Endothelial cell of umbilical vein (primary cell): Measurements from ENCODE around the gene LRP5. TPM values are rescaled to one million over a fixed set of nuclear protein-coding genes. Genes with fewer than 3 reads are reported as not detected.

ENCODE experiments used
- BruUV-seq: library from RNA; stranded (reverse); fragments of 400-500 nt; replicated peaks from 2 replicates; lab custom pipeline; 2021; lab: Mats Ljungman, UMichigan
- CTCF ChIA-PET: fragments of 300-600, 350-600 bp; sonication (Branson Sonifier 250); formaldehyde crosslinking; loops from one replicate; lab custom pipeline; 2021; ENCODE audit warnings: antibody characterized with exemption, inconsistent platforms; lab: Charles Lee
- POLR2A ChIA-PET: fragments of 300-600, 350-600 bp; sonication (Branson Sonifier 250); formaldehyde crosslinking; loops from one replicate; lab custom pipeline; 2021; ENCODE audit warnings: antibody characterized with exemption, inconsistent platforms; lab: Charles Lee
- DNase-seq: peaks from one replicate; pipeline ENCODE4 v3.0.0-alpha.2; 2011; ENCODE audit warnings: low read depth, low spot score
- FAIRE-seq: peaks from 2 replicates; lab custom pipeline; 2011; peaks lifted over from hg19 to GRCh38; lab: Jason Lieb, UNC
- H2AFZ ChIP-seq: 2 replicates; pipeline ENCODE4 v1.6.0; 2012; ENCODE audit warnings: low read depth, low read length, control low read depth, inconsistent platforms
- H3K27ac ChIP-seq: 2 replicates; pipeline ENCODE4 v1.5.1; 2011; ENCODE audit warnings: low read depth, mild to moderate bottlenecking, control low read depth, low read length, moderate library complexity; ENCODE audit not compliant: insufficient read depth
- H3K27me3 ChIP-seq, 2 experiments: 2 replicates each; pipeline versions ENCODE4 v1.6.0 to v1.6.1; 2011; ENCODE audit warnings: low read length in 2 of 2, mixed read lengths in 1 of 2; ENCODE audit not compliant: control insufficient read depth in 2 of 2, insufficient read depth in 2 of 2
- H3K36me3 ChIP-seq, 2 experiments: 2 replicates in 1 of 2; 3 replicates in 1 of 2; pipeline ENCODE4 v1.5.1; 2011; ENCODE audit warnings: low read length in 2 of 2, mild to moderate bottlenecking in 1 of 2, moderate library complexity in 1 of 2; ENCODE audit not compliant: control insufficient read depth in 2 of 2, insufficient read depth in 2 of 2; ENCODE audit errors: extremely low read depth in 1 of 2
- H3K4me1 ChIP-seq: 3 replicates; pipeline ENCODE4 v1.5.1; 2011; ENCODE audit warnings: mild to moderate bottlenecking, low read length; ENCODE audit not compliant: control insufficient read depth, insufficient read depth; ENCODE audit errors: extremely low read depth
- H3K4me2 ChIP-seq: 2 replicates; pipeline ENCODE4 v1.6.1; 2011; ENCODE audit warnings: low read length, control low read depth, mixed read lengths; ENCODE audit not compliant: insufficient read depth
- H3K4me3 ChIP-seq, 3 experiments: fragments of 200-600 bp in 1 of 3; sonication (generic), shearing (Covaris generic) in 1 of 3; replicated peaks in 1 of 3; 2 replicates each; pipeline ENCODE4 v1.5.1; 2011 to 2016; ENCODE audit warnings: control low read depth in 3 of 3, low read length in 3 of 3, mild to moderate bottlenecking in 2 of 3, inconsistent platforms in 1 of 3, low read depth in 1 of 3, moderate library complexity in 1 of 3; ENCODE audit not compliant: insufficient read depth in 1 of 3
- H3K79me2 ChIP-seq: 2 replicates; pipeline ENCODE4 v1.6.0; 2012; ENCODE audit warnings: low read length, inconsistent platforms; ENCODE audit not compliant: control insufficient read depth, insufficient read depth
- H3K9ac ChIP-seq: replicated peaks from 2 replicates; pipeline ENCODE3; 2011; ENCODE audit warnings: low read length, control low read depth; ENCODE audit not compliant: insufficient read depth; ENCODE audit errors: extremely low read depth
- H3K9me1 ChIP-seq: replicated peaks from 3 replicates; pipeline ENCODE4 v1.6.0; 2011; ENCODE audit warnings: mild to moderate bottlenecking, low read length; ENCODE audit not compliant: control insufficient read depth, insufficient read depth; ENCODE audit errors: extremely low read depth
- H3K9me3 ChIP-seq: replicated peaks from 2 replicates; pipeline ENCODE4 v1.5.1; 2012; ENCODE audit warnings: low read length, inconsistent platforms; ENCODE audit not compliant: control insufficient read depth, insufficient read depth
- H4K20me1 ChIP-seq: replicated peaks from 2 replicates; pipeline ENCODE3; 2011; ENCODE audit warnings: mild to moderate bottlenecking, low read length; ENCODE audit not compliant: control insufficient read depth, insufficient read depth; ENCODE audit errors: extremely low read depth
- GATA2 ChIP-seq: IDR thresholded peaks from 2 replicates; pipeline ENCODE4 v1.7.0; 2011; ENCODE audit warnings: low read depth, mild to moderate bottlenecking, moderate library complexity, mixed read lengths, low read length; ENCODE audit not compliant: insufficient read length, insufficient read depth
- JUN ChIP-seq: IDR thresholded peaks from 2 replicates; pipeline ENCODE4 v1.6.1; 2011; ENCODE audit warnings: borderline replicate concordance, low read depth; ENCODE audit not compliant: insufficient read length, insufficient read depth
- MYC ChIP-seq: IDR thresholded peaks from one replicate; pipeline ENCODE4 v1.6.1; 2011; ENCODE audit warnings: mild to moderate bottlenecking, low read depth, low read length
- POLR2A ChIP-seq: IDR thresholded peaks from 2 replicates; pipeline ENCODE4 v1.6.1; 2012; ENCODE audit warnings: low read depth, mild to moderate bottlenecking, control low read depth, low read length
- POLR2AphosphoS5 ChIP-seq: IDR thresholded peaks from 2 replicates; pipeline ENCODE4 v1.6.1; 2012; ENCODE audit warnings: low read depth, mild to moderate bottlenecking, control low read depth, low read length, moderate library complexity; ENCODE audit not compliant: insufficient read depth
- dilution Hi-C: fragments of 300-500 bp; cut with MboI; formaldehyde crosslinking; loops from one replicate; pipeline ENCODE4 v1.15.0; 2019; ENCODE audit warnings: low sequenced_read_pairs; ENCODE audit not compliant: extremely low pct_ligation_motif_present
- intact Hi-C: fragments of 100-400 bp; cut with micrococcal nuclease; formaldehyde crosslinking; loops from one replicate; pipeline ENCODE4 v1.10.0; 2022
- polyA plus RNA-seq, 4 experiments: library from polyadenylated mRNA; depleted of rRNA in 3 of 4; stranded (reverse) in 3 of 4; unstranded in 1 of 4; fragments of >200 nt; gene quantifications; 2 replicates each; pipeline versions ENCODE4 v1.2.1 to v1.2.3, GENCODE V29; 2011 to 2012; ENCODE audit warnings: missing spikeins in 1 of 4
- total RNA-seq: library from RNA; stranded (reverse); gene quantifications from 2 replicates; pipeline ENCODE4 v1.2.3, GENCODE V29; 2021
- TF ChIP-seq, protein P1 (sequence below), 2 donors: IDR thresholded peaks; 1 replicate in 1 of 2; 2 replicates in 1 of 2; pipeline ENCODE4 v1.5.1; 2011; ENCODE audit warnings: low read length in 2 of 2, mild to moderate bottlenecking in 2 of 2, moderate library complexity in 2 of 2, control low read depth in 1 of 2, inconsistent platforms in 1 of 2, low read depth in 1 of 2; ENCODE audit not compliant: insufficient read depth in 1 of 2; ENCODE audit errors: extremely low read depth in 1 of 2

LRP5 gene
- total and polyA plus RNA-seq, 2 donors (not counting 3 experiments of a cell fraction or from before 2014, with no cell fraction given): 35.1 to 51.8 TPM

- peaks cover 96% of the 10 kb centered on the region for H3K79me2 ChIP-seq
- no peaks in the 10 kb centered on the region for H3K9me1 ChIP-seq
- dilution Hi-C loops (no loop called here), intact Hi-C loops (no loop called here)
- BruUV-seq: no TSS peak
- peaks cover 8% of the 10 kb centered on the region for H3K4me1 ChIP-seq
- no peaks in the 10 kb centered on the region for H3K9me3 ChIP-seq
- H3K36me3 ChIP-seq: no peaks in the 10 kb centered on the region
- H3K27me3 ChIP-seq: no peaks in the 10 kb centered on the region
- ChIA-PET POLR2A (no interaction called here), CTCF (interaction anchor here (1.0 kb wide), 1 partner anchor 50 kb away, joined by 3 read pairs; no protein-coding TSS in a partner anchor)
- FAIRE-seq: no peak
- no peak overlapping the region for H3K4me3 ChIP-seq
- TF ChIP-seq JUN (no peak), MYC (no peak), POLR2AphosphoS5 (no peak), POLR2A (no peak), GATA2 (no peak)
- TF ChIP-seq, protein P1, sequence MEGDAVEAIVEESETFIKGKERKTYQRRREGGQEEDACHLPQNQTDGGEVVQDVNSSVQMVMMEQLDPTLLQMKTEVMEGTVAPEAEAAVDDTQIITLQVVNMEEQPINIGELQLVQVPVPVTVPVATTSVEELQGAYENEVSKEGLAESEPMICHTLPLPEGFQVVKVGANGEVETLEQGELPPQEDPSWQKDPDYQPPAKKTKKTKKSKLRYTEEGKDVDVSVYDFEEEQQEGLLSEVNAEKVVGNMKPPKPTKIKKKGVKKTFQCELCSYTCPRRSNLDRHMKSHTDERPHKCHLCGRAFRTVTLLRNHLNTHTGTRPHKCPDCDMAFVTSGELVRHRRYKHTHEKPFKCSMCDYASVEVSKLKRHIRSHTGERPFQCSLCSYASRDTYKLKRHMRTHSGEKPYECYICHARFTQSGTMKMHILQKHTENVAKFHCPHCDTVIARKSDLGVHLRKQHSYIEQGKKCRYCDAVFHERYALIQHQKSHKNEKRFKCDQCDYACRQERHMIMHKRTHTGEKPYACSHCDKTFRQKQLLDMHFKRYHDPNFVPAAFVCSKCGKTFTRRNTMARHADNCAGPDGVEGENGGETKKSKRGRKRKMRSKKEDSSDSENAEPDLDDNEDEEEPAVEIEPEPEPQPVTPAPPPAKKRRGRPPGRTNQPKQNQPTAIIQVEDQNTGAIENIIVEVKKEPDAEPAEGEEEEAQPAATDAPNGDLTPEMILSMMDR (IDR thresholded peaks at IDR 0.05; ENCODE audit: extremely low read depth in 1 of 2, insufficient read depth in 1 of 2, low read depth in 1 of 2, low read length in 2 of 2): no peak
- no peak for DNase-seq
- H3K27ac ChIP-seq: no peak overlapping the region
- no peak overlapping the region for H2AFZ ChIP-seq
- H4K20me1 ChIP-seq: peaks cover 33% of the 10 kb centered on the region
- no peak overlapping the region for H3K9ac ChIP-seq
- no peak overlapping the region for H3K4me2 ChIP-seq
Measured at GRCh38 chr11:68470304-68470811, 158.0 kb downstream of the LRP5 start.
